Measurements from ENCODE around the gene PRKG1.
"Not testable (repeated sequence)": the region's sequence is repeated elsewhere in the genome, so short reads cannot be mapped to it uniquely, and the experiment has no call there.

PRKG1 gene

DNA sequence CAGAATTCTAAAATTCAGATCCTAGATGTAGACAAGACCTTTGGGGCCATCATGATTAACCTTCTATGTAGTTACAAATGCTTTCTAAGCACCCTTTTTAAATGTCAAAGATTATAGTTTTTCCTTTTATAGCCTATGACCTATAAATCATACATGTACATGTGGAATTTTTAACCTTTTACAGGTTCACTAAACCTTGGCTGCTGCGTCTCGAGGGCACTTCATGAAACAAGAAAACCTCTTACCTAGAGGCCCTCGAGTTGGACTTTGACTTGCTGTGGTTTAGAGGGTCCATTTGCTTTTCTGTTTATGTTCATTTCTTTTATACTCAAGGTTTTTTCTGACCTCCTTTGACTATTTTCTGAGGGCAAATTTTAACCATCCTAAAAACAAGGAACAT, 323.0 kb downstream of the PRKG1 start:
- DNase-seq, result no peak

DNA sequence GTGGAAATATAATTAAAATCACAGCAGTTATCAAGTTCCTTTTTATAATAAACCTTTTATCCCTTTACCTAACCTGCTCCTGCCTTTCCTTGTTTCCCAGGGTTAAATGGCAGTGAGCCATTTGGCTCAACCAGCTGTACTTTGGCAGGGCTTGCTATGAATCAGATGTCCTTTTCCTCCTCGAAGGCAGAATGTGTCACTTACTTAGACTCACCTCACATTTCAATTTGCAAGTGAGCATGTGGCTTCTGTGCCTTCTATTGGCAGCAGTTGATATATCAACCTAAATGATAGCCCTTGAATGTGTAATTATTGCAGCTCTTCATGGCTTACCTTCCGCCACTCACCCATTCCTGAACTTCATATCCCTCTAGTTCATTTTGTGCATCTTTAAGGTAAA, 323.4 kb downstream of the PRKG1 start:
- DNase-seq, result no peak

DNA sequence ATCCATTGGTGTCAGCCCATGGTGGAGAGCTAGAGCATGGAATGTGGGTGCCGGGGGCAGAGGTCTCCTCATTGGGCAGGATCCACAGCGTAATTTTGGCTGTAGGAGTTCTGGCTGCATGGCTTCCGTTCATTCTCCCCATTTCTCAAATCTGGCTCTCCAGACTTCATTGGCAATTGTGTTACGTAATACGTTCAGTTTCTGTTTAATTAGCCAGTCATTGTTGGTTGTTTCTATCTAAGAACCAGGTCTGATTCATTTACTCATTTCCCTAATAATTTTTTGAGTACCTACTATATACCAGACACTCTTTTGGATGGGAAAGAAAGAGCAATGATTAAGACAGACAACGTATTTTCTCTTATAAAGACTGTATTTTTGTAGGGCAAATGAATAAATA, 325.6 kb downstream of the PRKG1 start:
- DNase-seq, result no peak

DNA sequence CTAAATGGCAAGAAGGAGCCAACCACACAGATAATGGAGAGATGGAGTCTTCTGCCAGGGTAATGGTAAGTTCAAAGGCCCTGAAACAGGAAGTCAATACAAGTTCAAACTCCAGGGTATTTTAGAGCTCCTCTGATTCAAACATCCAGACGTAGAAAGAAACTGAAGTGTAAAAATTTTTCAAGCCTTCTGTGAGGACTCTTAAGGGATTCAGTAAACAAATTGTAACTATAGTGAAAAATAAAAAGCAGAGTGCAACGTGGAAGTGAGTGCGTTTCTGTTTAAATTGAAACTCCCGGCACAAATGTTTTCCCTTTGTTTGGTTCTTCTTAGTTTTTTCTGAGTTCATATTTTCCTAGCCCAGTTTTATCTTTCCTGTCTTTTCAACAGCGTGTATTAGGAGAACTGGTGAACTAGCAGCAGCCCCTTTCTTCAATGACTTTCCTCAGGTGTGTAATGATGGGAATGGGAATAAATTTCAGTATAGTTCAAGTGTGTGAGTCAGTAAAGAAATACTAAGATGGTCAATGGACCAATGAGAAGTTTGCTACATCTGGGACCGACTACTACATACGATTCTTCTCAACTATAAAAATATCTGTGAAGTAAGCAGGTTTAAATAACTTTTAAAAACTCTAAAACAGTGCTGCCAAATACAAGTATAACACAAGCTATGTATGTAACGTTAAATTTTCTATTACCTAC, 326.3 kb downstream of the PRKG1 start:
- DNase-seq, result no peak

DNA sequence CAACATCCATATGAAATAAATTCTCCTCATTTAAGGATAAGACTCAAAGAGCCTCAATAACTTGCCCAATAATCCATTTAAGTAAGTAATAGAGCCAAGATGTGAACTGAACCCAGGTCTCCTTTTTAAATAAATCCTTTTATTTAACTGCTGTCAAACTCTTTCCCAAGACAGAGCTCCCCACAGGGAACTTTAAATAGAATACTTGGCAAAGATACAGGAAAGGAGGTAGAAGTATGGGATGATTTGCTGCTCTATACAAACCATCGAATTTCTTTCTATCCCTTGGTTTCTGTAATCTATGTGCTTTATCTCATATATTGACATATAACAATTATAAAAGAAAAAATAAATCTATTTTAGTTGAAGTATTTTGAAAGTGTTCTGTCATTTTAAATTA, 329.2 kb downstream of the PRKG1 start:
- no peak for DNase-seq

DNA sequence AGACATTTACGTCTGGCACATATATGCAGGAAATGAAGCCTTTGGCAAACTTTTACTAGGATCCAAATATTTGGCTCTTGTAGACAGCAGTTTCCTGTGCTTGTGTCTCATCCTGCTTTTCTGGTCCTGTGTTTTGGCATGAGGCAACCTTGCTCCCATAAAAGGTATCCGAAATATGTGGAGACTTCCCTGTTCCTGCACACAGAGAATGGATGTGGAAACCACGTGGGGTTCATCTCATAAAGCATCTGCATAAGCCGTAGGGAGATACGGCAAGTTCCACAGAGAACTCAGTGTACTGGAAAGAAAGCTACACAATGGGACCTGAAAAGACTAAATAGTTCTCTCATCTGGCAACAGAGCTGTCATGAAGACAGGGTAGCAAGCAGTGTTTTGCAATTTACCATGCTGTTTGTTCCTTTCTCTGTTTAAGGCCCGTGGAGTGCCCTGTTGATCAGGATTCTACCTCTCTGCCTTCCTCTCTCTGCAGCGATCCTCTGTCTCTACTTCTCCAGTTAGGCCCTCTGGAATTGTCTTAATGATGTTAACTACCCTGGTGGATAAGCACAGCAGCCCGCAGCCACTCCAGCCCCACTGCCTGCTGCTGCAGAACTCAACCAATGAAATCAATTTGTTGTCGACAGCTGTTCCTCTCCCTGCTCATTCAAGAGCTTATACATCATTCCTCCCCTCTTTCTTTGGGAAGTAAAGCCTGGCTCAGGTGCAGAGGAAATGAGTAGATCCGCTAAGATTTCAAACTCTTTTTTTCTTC, 331.5 kb downstream of the PRKG1 start:
- DNase-seq, result no peak

DNA sequence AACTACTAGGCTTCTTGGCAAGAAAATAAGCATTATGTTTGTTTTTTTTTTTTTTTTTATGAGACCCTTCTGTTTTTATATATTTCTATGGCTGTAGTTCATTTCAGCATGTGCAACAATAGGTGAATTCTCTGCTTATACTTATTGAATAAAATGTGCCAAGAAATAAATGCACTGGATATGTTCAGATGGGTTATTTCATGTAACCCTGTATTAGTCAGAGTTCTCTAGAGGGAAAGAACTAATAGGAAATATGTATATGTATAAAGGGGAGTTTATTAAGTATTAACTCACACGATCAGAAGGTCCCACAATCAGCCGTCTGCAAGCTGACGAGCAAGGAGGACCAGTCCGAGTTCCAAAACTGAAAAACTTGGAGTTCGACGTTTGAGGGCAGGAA, 332.3 kb downstream of the PRKG1 start:
- no peak for DNase-seq

DNA sequence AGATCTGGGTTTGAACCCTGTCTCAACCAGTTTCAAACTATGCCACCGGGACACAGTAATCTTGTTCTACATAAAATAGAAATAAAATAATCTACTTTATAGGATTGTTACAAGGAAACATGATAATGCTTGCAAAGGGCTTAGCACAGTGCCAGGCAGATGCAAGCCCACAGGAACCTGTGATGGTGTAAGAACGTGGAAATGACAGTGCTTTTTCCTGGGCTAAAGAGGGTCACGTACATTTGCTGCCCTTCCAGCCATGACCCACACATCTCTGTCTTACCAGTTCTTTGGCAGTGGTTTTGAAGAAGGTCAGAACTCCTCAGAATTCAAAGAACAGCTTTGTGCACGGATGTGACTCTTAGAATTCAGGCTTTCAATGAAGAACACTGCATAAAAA, 342.2 kb downstream of the PRKG1 start:
- DNase-seq, result no peak

DNA sequence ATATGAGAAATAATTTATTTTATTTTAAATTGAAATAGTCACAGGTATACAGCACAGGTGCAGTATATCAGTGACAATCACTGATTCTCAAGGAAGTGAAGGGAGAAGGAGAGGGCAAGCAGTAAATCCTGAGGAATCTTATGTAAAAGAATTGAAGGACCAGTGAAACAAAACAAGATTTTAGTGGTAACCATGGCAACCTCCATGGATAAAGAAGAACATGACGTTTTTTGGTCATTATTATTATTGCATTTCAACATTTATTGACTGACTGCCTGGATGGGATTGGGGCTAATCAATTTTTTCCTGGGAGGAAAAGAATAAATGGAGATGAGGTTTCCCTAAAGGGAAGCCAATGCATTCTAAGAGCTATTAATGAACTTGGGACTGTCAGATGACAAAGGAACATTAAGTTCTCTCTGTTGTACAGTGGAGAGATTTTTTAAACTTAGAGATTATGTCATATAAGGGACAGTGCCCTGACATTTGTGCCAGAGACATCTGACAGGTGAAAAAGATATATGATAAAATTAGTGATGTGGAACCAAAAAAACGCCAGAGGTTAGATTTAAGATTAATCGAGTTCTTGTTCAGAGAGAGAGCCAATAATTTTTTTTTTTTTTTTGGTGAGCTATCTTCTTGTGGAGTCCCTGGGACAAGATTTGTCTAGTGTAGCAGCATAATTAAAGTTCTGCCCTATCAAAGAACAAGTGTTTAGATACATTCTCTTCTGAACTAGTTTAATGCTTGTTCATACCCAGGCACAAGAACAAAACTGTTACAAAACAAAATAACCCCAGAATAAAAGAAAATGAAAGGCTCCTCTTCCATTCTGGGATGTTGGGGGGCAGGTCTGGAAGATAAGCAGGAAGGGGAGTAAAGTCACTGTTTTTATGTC, 345.2 kb downstream of the PRKG1 start:
- DNase-seq, result no peak

DNA sequence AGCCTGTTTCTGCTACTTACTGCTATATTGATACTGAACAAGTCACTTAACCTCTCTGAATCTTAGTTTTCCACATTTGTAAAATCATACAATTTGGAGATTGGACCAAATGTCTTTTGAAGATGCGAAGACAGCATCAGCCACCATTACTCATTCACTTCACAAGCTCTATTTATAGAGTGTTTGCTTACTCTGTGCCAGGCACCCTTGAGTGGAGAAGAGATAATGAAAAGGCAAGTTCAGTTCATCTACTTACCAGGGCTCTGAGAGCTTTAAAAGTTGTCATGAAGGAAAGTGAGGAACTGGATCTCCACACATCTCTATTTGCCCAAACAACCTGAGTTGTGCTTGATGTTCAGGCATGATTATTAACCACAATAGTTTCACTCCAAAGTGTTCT, 347.6 kb downstream of the PRKG1 start:
- no peak for DNase-seq

DNA sequence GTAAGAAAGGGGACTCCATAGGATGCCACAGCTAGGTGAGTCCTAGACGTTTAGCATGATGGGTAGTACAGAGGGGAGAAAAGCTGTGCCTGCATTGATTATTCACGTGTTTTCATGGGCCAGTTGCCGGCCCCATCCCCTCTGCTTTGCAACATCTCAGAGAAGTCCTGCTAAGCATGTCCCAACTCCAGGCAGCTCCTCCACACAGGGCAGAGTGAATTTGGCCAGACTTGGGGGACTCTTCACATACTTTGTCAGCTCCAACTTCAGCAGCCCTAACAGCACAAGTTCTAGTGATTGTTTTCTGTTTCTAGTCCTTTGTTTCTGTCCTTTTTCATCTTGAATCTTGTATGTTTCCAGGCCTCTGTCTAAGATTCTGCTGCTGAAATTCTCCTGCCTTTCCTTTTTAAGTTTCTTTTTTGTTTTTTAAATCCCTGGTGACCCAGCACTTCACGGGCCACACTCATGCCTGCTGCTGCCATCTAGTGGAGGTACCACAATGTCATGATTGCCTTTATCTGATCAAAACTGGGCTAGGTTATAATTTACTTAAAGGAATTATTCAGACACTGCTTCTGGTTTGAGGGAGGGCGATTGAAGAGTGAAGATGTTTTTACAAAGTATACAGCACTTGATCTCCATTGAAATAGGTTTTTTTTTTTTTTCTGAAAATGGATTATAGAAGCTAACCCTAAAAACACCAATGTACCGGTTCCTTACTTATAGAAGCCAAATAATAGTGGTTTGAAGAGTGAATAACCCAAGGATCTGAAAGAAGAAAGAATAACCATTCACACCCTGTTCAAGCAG, 348.2 kb downstream of the PRKG1 start:
- peak in 1 of 2 donors; percentile 26 for DNase-seq

DNA sequence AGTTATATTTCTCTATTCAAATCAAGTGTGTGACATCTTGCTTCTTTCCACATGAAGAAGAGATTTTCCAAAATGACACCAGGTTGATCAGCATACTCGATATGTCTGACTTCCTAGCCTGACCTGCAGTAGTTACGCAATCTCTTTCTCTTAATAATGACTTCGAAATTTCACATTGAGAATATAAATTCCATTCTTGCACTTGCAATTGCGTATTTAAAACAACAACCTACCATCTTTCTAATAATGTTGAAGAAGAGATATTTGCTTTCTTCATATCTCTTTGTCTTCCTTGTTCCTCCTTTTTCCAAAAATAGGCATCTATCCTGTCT, 348.8 kb downstream of the PRKG1 start:
- no peak for DNase-seq

DNA sequence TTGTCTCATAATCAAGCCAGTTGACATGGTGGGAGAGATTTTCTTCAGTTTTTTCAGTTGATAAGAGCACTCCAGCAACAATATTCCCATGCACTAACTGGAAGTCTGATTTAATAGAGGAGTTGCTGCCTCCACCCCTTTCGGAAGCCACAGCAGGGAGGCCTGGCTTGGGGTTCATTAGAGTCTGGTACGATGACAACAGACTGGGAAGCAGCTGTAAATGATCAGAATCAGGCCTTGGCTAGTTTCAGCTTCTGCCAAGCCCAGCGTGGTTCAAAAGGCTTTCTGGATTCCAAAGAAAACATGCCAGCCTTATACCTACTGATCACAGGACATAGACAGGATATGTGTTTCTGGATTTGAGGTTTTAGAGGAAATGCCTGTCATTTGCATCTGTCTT, 351.1 kb downstream of the PRKG1 start:
- no peak for DNase-seq

DNA sequence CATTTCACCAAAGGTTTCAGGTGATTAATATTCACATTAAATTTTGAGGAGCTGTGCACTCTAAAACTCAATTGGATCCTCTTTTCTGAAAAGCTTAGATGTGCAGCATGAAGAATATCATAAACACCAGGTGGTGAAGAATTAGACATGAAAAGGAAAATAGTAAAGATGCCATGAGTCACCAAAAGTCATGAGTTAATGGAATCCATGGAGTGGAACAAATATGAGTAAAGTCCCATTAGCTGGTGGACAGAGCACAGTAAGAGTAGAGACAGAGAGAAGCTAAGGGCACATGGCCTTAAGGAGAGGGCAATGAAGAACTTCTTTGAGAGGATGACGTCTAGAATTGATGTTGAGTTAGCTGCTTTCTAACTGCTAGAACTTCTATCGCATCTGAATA, 353.5 kb downstream of the PRKG1 start:
- no peak for DNase-seq

DNA sequence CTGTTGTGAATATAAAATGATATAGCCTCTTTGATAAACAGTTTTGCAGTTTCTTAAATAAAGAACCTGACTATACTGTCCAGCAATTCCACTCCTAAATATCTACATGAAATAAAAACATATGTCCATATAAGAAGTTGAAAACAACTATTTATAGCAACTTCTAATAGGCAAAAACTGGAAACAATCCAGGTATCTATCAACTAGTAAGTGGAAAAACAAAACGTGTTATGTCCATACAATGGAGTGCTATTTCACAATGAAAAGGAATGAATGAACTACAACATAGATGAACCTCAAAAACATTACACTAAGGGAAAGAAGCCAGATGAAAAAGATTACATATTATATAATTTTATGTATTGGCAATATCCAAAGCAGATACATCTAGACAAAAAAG, 356.2 kb downstream of the PRKG1 start:
- DNase-seq, result no peak

DNA sequence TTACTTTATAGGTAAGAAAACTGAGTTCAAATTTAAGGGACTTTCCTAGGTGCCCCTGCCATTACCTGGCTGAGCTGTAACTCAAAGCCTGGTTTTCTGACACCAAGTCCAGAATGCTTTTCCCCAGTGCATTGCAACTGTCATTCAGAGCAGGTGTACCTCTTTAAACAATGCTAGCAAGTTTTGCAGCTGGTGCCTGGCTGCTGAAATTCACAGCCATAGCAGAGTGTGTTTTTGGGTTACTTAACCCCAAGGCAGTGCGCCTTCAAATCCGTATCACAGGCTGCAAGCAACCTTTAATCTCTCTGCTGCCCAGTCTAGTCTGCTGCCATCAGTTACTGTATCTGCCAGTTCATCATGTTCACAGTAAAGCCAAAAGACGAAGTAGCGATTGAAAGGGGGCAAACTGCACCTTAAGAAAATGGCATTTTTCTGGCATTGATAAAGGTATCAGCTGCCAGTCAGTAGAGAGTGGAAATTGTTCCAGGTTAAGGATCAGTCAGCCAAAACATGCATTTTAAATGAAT, 359.7 kb downstream of the PRKG1 start:
- DNase-seq, result no peak

DNA sequence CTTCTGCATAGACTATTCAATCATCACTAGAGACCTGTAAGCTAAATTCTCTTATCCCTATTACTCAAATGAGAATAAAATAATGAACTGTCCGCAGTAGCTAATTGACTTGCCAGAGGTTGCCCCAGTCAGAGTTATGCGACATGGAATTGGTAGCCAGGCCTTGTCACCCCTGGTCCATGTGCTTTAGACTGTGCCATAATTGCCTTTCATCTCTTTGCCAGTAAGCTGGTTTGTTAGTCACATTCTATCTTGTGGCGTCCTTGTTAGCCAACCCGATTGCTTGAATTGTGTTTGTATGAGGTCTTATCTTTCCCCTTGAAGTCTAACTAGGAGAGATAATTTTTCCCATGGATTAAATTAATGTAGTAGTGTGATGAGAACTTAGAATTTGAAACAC, 362.5 kb downstream of the PRKG1 start:
- DNase-seq, result no peak

DNA sequence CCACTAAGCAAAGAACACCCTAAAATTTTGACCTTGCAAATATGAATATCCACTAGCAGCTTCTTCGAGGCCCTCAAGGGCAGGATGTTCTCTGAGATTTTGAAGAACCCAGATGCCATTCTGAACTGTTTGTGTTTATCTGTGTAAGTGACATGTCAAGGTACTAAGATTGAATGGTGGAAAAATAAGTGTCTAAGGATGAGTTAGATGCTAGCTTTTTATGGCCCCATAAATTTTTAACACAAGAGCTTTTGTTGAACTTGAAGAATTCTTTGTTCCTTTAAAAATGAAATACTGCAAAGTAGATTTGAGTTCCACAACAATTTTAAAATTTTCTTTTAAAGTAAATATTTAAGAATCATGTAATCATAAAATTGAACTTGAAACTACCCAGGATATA, 365.4 kb downstream of the PRKG1 start:
- no peak for DNase-seq

DNA sequence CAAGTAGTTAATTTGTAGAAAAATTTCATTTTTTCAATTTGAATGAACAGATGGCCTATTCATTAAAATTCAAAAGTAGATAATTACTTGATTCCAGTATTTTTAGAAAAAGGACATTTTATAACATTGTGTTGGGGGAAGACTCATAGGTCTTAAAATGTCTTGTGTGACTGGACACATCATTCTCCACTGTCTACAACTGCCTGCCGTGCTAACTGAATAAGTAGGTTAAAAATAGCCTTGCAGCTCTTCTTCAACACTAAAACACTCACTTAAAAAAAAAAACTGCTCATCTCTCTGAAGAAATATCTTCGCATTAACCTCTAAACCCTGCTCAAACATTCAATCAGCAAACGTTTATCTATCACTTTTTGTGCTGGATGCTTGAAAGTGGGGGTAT, 371.3 kb downstream of the PRKG1 start:
- no peak for DNase-seq

DNA sequence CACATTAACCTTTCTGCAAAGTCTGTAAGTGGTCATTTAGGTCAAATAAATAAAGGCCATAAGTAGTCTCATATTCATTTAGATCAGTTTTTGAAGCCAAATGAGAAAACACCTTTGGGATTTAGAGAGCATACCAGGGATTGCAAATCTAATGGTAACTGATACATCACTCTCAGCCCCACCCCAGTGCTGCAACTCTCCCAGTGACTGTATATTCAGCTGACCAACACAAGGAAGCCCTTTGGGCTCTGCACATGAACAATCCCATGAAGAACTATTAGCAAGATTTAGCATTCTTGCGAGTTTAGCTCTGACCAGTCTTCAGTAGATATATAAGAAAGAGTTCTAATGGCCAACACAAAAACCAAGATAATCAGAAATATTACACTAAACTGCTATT, 372.8 kb downstream of the PRKG1 start:
- DNase-seq, result no peak

DNA sequence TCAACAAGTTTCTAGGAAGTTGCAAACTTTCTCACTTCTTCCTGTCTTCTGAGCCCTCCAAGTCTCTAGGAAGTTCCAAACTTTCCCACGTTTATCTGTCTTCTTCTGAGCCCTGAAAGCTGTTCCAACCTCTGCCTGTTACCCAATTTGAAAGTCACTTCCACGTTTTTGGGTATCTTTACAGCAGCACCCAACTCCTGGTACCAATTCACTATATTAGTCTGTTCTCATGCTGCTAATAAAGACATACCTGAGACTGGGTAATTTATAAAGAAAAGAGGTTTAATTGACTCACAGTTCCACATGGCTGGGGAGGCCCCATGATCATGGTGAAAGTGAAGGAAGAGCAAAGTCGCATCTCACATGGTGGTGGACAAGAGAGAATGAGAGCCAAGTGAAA, 381.5 kb downstream of the PRKG1 start:
- not testable (repeated sequence) for DNase-seq

DNA sequence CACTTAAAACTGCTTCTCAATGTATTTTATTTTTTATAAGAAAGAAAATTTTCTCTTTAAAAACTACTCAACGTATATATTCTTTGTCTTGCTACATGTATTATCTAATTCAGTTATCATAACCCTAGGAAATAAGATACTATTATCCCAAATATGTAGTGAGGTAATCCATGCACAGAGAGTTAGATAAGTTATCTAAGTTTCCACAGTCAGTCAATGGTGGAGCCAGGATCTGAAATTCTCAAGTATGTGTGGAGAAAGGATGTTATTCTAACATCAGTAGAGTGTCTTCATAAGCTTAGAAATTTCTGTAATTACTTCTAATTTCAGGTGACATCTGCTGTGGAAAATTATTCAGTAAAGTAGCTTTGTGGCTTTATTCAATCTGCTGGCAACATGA, 385.2 kb downstream of the PRKG1 start:
- DNase-seq, result no peak

All from CD4-positive, alpha-beta T cell treated with Interleukin-1 beta for 1 hour (primary cell).